Activated CD4-positive, alpha-beta T cell treated with anti-CD3 and anti-CD28 coated beads, Interleukin-2, amount 10 ng/mL, durations not matched to agents 7 days and 5 days (primary cell): ENCODE measurements around the gene NEAT1. TPM values are rescaled to one million over a fixed set of nuclear protein-coding genes. Genes with fewer than 3 reads are reported as not detected.
A peak's percentile ranks its signal among the peaks of the same experiment; 100 is the strongest.
"Not testable (repeated sequence)": the region's sequence is repeated elsewhere in the genome, so short reads cannot be mapped to it uniquely, and the experiment has no call there.

ENCODE experiments used
- CTCF ChIA-PET: fragments of 350-600 bp; sonication (Branson Sonifier 250); formaldehyde crosslinking; loops from one replicate; lab custom pipeline; 2021; ENCODE audit warnings: antibody characterized with exemption; lab: Charles Lee
- POLR2A ChIA-PET: fragments of 350-600 bp; sonication (Branson Sonifier 250); formaldehyde crosslinking; loops from one replicate; lab custom pipeline; 2021; ENCODE audit warnings: antibody characterized with exemption; lab: Charles Lee
- DNase-seq: peaks from one replicate; pipeline ENCODE4 v3.0.0-alpha.2; 2020
- H3K27ac Mint-ChIP-seq: one replicate; pipeline ENCODE4 v1.8.0; 2021; ENCODE audit warnings: mild to moderate bottlenecking, moderate library complexity, mixed read lengths
- H3K27me3 Mint-ChIP-seq: one replicate; pipeline ENCODE4 v1.8.0; 2021; ENCODE audit warnings: mixed read lengths
- H3K36me3 Mint-ChIP-seq: one replicate; pipeline ENCODE4 v1.8.0; 2021; ENCODE audit warnings: low read depth, mixed read lengths
- H3K4me1 Mint-ChIP-seq: one replicate; pipeline ENCODE4 v1.8.0; 2021; ENCODE audit warnings: mixed read lengths
- H3K4me3 Mint-ChIP-seq: one replicate; pipeline ENCODE4 v1.8.0; 2021; ENCODE audit warnings: mild to moderate bottlenecking, moderate library complexity, mixed read lengths
- H3K9me3 Mint-ChIP-seq: one replicate; pipeline ENCODE4 v1.8.0; 2021; ENCODE audit warnings: mixed read lengths
- total RNA-seq, 2 experiments: library from RNA; stranded (reverse); gene quantifications; one replicate each; pipeline ENCODE4 v1.2.3, GENCODE V29; 2021

The NEAT1 gene
- total RNA-seq, 2 experiments from 2014 or later, result 463 to 610 TPM

DNA sequence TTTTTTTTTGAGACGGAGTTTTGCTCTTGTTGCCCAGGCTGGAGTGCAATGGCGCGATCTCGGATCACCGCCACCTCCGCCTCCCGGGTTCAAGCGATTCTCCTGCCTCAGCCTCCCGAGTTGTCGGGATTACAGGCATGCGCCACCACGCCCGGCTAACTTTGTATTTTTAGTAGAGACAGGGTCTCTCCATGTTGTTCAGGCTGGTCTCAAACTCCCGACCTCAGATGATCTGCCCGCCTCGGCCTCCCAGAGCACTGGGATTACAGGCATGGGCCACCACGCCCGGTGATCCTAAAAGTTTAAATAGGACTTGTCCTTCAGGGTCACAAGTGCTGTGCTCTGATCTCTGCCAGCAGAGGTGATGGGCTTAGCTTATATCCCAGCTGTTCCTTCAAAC, 42.9 kb downstream of the NEAT1 start:
- H3K9me3 Mint-ChIP-seq, H3K36me3 Mint-ChIP-seq, DNase-seq, H3K27me3 Mint-ChIP-seq, H3K27ac Mint-ChIP-seq, H3K4me3 Mint-ChIP-seq: not testable (repeated sequence)
- ChIA-PET CTCF (interaction anchor here (0.6 to 2.0 kb wide), 8 partner anchors 11 to 90 kb away, joined by 3 to 10 read pairs (median 4); partner anchors contain the start of gene SCYL1), POLR2A (interaction anchor here (0.7 kb wide), 1 partner anchor 12 kb away, joined by 7 read pairs; no protein-coding TSS in a partner anchor)
- H3K4me1 Mint-ChIP-seq, result peaks cover 11% of the 10 kb centered on the region

GRCh38 chr11:65467306-65467705, 44.7 kb downstream of the NEAT1 start:
- H3K4me3 Mint-ChIP-seq, H3K27me3 Mint-ChIP-seq, H3K27ac Mint-ChIP-seq, POLR2A ChIA-PET, DNase-seq, H3K36me3 Mint-ChIP-seq, H3K9me3 Mint-ChIP-seq: not testable (repeated sequence)
- CTCF ChIA-PET, result interaction anchor here (1.0 to 2.0 kb wide), 3 partner anchors 10 to 26 kb away, joined by 3 to 6 read pairs (median 3); no protein-coding TSS in a partner anchor
- H3K4me1 Mint-ChIP-seq, result peaks cover 26% of the 10 kb centered on the region

- peak; percentile 67 for DNase-seq
- ChIA-PET CTCF (interaction anchor here (0.7 to 1.7 kb wide), 18 partner anchors 9 to 1197 kb away, joined by 3 to 16 read pairs (median 4); no protein-coding TSS in a partner anchor), POLR2A (interaction anchor here (0.6 to 1.8 kb wide), 6 partner anchors 12 to 93 kb away, joined by 3 to 14 read pairs (median 5); partner anchors contain the start of gene NEAT1)
- Mint-ChIP-seq H3K27me3 (no peaks in the 10 kb centered on the region), H3K4me3 (no peak overlapping the region), H3K9me3 (no peaks in the 10 kb centered on the region), H3K4me1 (peaks cover 30% of the 10 kb centered on the region), H3K27ac (no peak overlapping the region), H3K36me3 (no peaks in the 10 kb centered on the region)
These were observed 46.3 kb downstream of the NEAT1 start for GRCh38 chr11:65468874-65469333.

GRCh38 chr11:65470433-65471049, 47.9 kb downstream of the NEAT1 start:
- Mint-ChIP-seq H3K36me3 (no peaks in the 10 kb centered on the region), H3K27ac (peak overlapping the region; percentile 57), H3K27me3 (no peaks in the 10 kb centered on the region), H3K9me3 (no peaks in the 10 kb centered on the region), H3K4me3 (no peak overlapping the region), H3K4me1 (peaks cover 34% of the 10 kb centered on the region)
- ChIA-PET POLR2A (no interaction called here), CTCF (interaction anchor here (0.6 to 10.2 kb wide), 3 partner anchors 13 to 116 kb away, joined by 3 to 119 read pairs (median 4); no protein-coding TSS in a partner anchor)
- DNase-seq, result no peak

DNA sequence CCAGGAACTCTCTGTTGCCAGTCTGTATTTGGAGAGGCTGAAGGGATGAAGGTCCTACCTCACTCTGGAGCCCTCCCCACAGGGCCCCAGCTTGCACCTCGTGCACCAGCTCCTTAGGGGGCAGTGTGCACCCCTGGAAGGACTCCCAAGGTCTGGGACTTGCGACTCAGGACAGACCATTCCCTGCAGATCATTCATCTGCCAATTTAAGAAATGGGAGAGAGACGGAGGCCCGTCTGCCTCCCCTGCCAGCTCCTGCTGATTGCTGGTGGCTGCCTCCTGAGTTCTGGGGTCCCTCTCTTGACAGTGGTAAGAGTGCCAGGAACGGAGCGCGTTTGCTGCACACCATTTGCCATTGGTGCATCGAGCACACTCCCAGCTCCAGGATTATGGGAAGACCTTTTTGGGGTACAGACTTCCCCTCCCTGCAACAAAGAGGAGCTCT, 48.9 kb downstream of the NEAT1 start:
- POLR2A ChIA-PET, result interaction anchor here (1.0 to 2.8 kb wide), 9 partner anchors 22 to 52 kb away, joined by 3 to 22 read pairs (median 4); partner anchors contain the start of gene MALAT1
- CTCF ChIA-PET, result interaction anchor here (0.7 to 10.2 kb wide), 12 partner anchors 14 to 93 kb away, joined by 3 to 119 read pairs (median 4); partner anchors contain the start of gene MALAT1
- Mint-ChIP-seq H3K27me3 (no peaks in the 10 kb centered on the region), H3K36me3 (no peaks in the 10 kb centered on the region), H3K27ac (peak overlapping the region; percentile 89), H3K9me3 (no peaks in the 10 kb centered on the region), H3K4me1 (peaks cover 37% of the 10 kb centered on the region), H3K4me3 (peak overlapping the region; percentile 55)
- DNase-seq, result no peak

GRCh38 chr11:65472588-65473277, 50.1 kb downstream of the NEAT1 start:
- Mint-ChIP-seq H3K4me3 (peak overlapping the region; percentile 55), H3K27ac (peak overlapping the region; percentile 89), H3K4me1 (peaks cover 40% of the 10 kb centered on the region)
- ChIA-PET POLR2A (interaction anchor here (1.0 to 2.8 kb wide), 6 partner anchors 21 to 53 kb away, joined by 3 to 22 read pairs (median 4); partner anchors contain the start of gene MALAT1), CTCF (interaction anchor here (0.9 to 10.2 kb wide), 9 partner anchors 17 to 94 kb away, joined by 3 to 119 read pairs (median 4); no protein-coding TSS in a partner anchor)
- H3K36me3 Mint-ChIP-seq, H3K27me3 Mint-ChIP-seq, H3K9me3 Mint-ChIP-seq, DNase-seq: not testable (repeated sequence)

DNA sequence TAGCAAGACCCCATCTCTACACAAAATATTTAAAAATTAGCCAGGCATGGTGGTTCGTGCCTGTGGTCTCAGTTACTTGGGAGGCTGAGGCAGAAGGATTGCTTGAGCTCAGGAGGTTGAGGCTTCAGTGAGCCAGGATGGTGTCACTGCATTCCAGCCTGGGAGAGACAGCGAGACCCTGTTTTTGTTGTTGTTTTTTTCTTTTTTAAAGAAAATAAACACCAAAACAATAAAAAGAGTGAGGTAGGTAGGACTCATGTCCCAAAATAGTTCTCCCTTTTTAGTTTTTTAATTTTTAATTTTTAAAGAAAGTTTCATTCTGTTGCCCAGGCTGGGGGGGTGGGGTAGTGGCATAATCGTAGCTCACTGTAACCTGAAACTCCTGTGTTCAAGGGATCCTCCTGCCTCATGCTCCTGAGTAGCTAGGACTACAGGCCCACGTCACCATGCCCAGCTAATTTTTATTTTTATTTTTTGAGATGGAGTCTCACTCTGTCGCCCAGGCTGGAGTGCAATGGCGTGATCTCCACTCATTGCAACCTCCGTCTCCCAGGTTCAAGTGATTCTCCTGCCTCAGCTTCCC, 50.8 kb downstream of the NEAT1 start:
- ChIA-PET CTCF (interaction anchor here (1.8 to 10.2 kb wide), 2 partner anchors 17 to 94 kb away, joined by 6 to 119 read pairs; no protein-coding TSS in a partner anchor), POLR2A (interaction anchor here (2.8 kb wide), 1 partner anchor 54 kb away, joined by 16 read pairs; no protein-coding TSS in a partner anchor)
- no peak overlapping the region for H3K4me3 Mint-ChIP-seq
- peaks cover 39% of the 10 kb centered on the region for H3K4me1 Mint-ChIP-seq
- H3K27me3 Mint-ChIP-seq, result no peaks in the 10 kb centered on the region
- no peak overlapping the region for H3K27ac Mint-ChIP-seq
- H3K36me3 Mint-ChIP-seq, result no peaks in the 10 kb centered on the region
- DNase-seq, result no peak
- no peaks in the 10 kb centered on the region for H3K9me3 Mint-ChIP-seq

GRCh38 chr11:65474864-65475263, 52.3 kb downstream of the NEAT1 start:
- Mint-ChIP-seq H3K4me3 (peak overlapping the region; percentile 16), H3K9me3 (no peaks in the 10 kb centered on the region), H3K36me3 (no peaks in the 10 kb centered on the region), H3K27ac (peak overlapping the region; percentile 31), H3K27me3 (no peaks in the 10 kb centered on the region), H3K4me1 (peaks cover 42% of the 10 kb centered on the region)
- ChIA-PET POLR2A (interaction anchor here (4.9 kb wide), 1 partner anchor 25 kb away, joined by 24 read pairs; the partner anchor contains the start of gene MALAT1), CTCF (interaction anchor here (1.1 to 10.2 kb wide), 3 partner anchors 15 to 59 kb away, joined by 3 to 119 read pairs (median 3); no protein-coding TSS in a partner anchor)
- DNase-seq, result no peak

DNA sequence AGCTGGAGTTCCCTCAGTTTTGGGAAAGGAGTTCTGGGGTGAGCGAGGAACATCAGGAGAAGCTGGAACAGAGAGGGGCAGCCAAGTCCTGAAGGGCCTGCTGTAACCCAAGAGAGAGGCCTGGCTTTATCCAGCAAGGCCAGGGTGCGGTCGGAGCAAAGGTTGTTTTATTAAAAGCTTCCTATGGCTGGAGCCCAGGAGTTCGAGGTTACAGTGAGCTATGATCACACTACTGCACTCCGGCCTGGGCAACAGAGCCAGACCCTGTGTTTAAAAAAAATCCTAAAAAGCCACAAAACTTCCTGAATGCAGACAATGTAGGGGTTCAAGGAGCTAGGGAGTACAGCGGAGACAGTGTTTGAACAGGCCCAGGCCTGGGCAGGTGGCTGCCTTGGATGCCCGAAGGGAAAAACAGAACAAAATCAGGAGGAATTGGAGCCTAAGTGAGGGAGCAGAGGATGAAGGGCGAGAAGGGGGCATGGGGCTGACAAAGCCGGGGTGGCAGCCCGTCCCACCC, 54.1 kb downstream of the NEAT1 start:
- ChIA-PET CTCF (interaction anchor here (0.6 to 10.2 kb wide), 8 partner anchors 11 to 396 kb away, joined by 3 to 119 read pairs (median 6); no protein-coding TSS in a partner anchor), POLR2A (interaction anchor here (0.9 to 4.9 kb wide), 9 partner anchors 17 to 58 kb away, joined by 3 to 24 read pairs (median 4); partner anchors contain the start of gene MALAT1)
- H3K9me3 Mint-ChIP-seq, result no peaks in the 10 kb centered on the region
- H3K4me1 Mint-ChIP-seq, result peaks cover 32% of the 10 kb centered on the region
- no peak for DNase-seq
- peak overlapping the region; percentile 98 for H3K27ac Mint-ChIP-seq
- H3K4me3 Mint-ChIP-seq, result peak overlapping the region; percentile 88
- H3K36me3 Mint-ChIP-seq, result no peaks in the 10 kb centered on the region
- H3K27me3 Mint-ChIP-seq, result peaks cover 2% of the 10 kb centered on the region

DNA sequence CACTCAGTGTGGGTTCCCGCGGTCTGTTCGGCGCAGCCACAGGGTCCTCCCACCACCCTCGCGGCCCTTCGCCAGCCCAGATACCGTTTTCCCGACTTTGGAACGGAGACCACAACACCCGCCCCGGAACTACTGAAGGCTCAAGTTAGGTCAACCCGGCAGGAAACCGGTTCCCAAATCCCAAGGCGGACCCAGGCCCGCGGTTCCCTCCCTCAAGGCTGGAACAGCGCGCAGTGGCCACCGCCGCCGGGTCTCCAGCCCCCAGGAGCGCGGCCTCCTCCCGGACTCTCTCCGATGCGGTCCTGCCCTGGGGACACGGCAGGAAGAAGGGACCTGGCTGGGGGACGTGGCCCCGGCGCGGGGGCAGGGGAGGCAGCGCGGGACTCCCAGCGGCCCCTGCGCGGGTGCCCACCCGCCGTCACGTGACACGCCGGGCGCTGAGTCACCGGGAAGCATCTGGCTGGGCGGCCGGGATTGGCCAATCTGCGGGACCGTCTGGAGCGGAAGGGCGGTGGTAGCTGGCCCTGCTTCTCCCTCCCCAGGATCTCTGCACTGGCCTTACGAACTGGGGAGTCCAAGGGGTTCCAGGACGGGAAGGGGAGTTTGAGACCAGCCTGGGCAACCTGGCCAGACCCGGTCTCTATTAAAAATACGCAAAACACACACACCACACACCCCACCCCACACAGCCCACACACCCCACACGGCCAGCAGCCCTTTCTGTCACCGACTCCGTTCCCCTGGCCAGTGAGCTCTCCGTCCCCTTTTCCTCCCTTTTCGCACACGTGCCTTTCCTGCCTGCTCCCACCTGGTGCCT, 54.8 kb downstream of the NEAT1 start:
- Mint-ChIP-seq H3K4me1 (peaks cover 25% of the 10 kb centered on the region), H3K27me3 (peaks cover 4% of the 10 kb centered on the region), H3K36me3 (no peaks in the 10 kb centered on the region), H3K27ac (peak overlapping the region; percentile 99), H3K9me3 (no peaks in the 10 kb centered on the region), H3K4me3 (peak overlapping the region; percentile 88)
- ChIA-PET POLR2A (interaction anchor here (0.5 to 4.9 kb wide), 13 partner anchors 12 to 58 kb away, joined by 3 to 24 read pairs (median 5); partner anchors contain the start of gene MALAT1), CTCF (interaction anchor here (0.6 to 10.2 kb wide), 12 partner anchors 9 to 396 kb away, joined by 3 to 119 read pairs (median 4); partner anchors contain the start of gene MALAT1)
- peak; percentile 88 for DNase-seq
